Epithelial cell of prostate (primary cell): Measurements from ENCODE around the gene BCL2A1.

Source experiments
- DNase-seq: peaks from one replicate; pipeline ENCODE4 v3.0.0-alpha.2; 2011; ENCODE audit warnings: low read depth, low spot score
- H3K27ac ChIP-seq: fragments of 450-650 bp; 2 replicates; pipeline ENCODE4 v1.5.1; 2017; ENCODE audit warnings: mild to moderate bottlenecking

Gene BCL2A1

GRCh38 chr15:79990280-79990996, 19.4 kb upstream of the BCL2A1 start:
- DNase-seq, result no peak
- H3K27ac ChIP-seq, result no peak overlapping the region

- H3K27ac ChIP-seq, result no peak overlapping the region
- no peak for DNase-seq
Observed at GRCh38 chr15:79989682-79990081, 18.7 kb upstream of the BCL2A1 start.

- no peak overlapping the region for H3K27ac ChIP-seq
- no peak for DNase-seq
Observed at GRCh38 chr15:79989183-79989582, 18.2 kb upstream of the BCL2A1 start.

- H3K27ac ChIP-seq, result no peak overlapping the region
- no peak for DNase-seq
Observed at GRCh38 chr15:79988448-79989117, 17.6 kb upstream of the BCL2A1 start.

- no peak for DNase-seq
- no peak overlapping the region for H3K27ac ChIP-seq
Observed at GRCh38 chr15:79987969-79988368, 17.0 kb upstream of the BCL2A1 start.

- no peak for DNase-seq
- H3K27ac ChIP-seq, result no peak overlapping the region
Observed at GRCh38 chr15:79987569-79987955, 16.6 kb upstream of the BCL2A1 start.

GRCh38 chr15:79981831-79982455, 10.9 kb upstream of the BCL2A1 start:
- DNase-seq, result no peak
- H3K27ac ChIP-seq, result no peak overlapping the region

GRCh38 chr15:79978655-79979514, 7.9 kb upstream of the BCL2A1 start:
- DNase-seq, result no peak
- no peak overlapping the region for H3K27ac ChIP-seq

- DNase-seq, result no peak
- H3K27ac ChIP-seq, result no peak overlapping the region
Observed at GRCh38 chr15:79978260-79978654, 7.3 kb upstream of the BCL2A1 start.

GRCh38 chr15:79977431-79978054, 6.5 kb upstream of the BCL2A1 start:
- no peak overlapping the region for H3K27ac ChIP-seq
- DNase-seq, result no peak

- DNase-seq, result no peak
- H3K27ac ChIP-seq, result no peak overlapping the region
Observed at GRCh38 chr15:79973456-79974195, 2.6 kb upstream of the BCL2A1 start.

GRCh38 chr15:79972863-79973262, 1.9 kb upstream of the BCL2A1 start:
- DNase-seq, result no peak
- no peak overlapping the region for H3K27ac ChIP-seq

- H3K27ac ChIP-seq, result peak overlapping the region; percentile 57
- DNase-seq, result no peak
Observed at GRCh38 chr15:79970181-79970580, 815 bp downstream of the BCL2A1 start.

- DNase-seq, result no peak
- H3K27ac ChIP-seq, result no peak overlapping the region
Observed at GRCh38 chr15:79969146-79969545, 1.9 kb downstream of the BCL2A1 start.

GRCh38 chr15:79967298-79968182, 3.5 kb downstream of the BCL2A1 start:
- no peak overlapping the region for H3K27ac ChIP-seq
- DNase-seq, result no peak

- H3K27ac ChIP-seq, result peak overlapping the region; percentile 26
- DNase-seq, result no peak
Observed at GRCh38 chr15:79966634-79967297, 4.2 kb downstream of the BCL2A1 start.

GRCh38 chr15:79965846-79966630, 5.0 kb downstream of the BCL2A1 start:
- no peak for DNase-seq
- peak overlapping the region; percentile 26 for H3K27ac ChIP-seq
